GM18517 (cell line): Measurements from ENCODE around the gene CCDC121.

Experiments
- ATAC-seq: cut with Tn5 transposase; IDR thresholded peaks from one replicate; pipeline ENCODE4 v1.9.1; 2021; ENCODE audit warnings: mild to moderate bottlenecking, moderate library complexity; ENCODE audit not compliant: unreplicated experiment

The CCDC121 gene

DNA sequence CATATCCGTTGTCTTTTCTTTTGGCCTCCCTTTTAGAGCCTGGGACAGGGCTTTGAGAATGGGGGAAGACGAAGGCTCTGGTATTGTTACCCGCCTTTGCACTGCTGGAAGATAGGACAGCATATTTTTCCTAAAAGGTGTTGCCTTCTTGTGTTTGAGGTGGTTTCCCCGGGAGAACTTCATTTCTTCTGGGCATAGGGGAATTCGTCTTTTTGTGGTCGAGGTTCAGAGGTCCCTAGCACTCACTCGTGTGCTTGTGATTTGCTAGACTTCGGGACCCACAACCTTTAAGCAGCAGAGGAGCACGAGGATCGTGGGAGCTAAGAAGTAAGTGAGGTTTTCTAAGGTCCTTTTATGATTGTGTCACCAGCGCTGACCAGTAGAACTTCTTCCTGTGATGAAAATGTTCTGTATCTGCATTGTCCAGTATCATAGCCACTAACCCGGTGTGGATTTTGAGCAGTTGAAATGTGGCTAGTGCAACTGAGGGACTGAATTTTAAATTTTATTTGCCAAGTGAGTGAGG is 45.4 kb downstream of the CCDC121 start:
- ATAC-seq, result no peak

DNA sequence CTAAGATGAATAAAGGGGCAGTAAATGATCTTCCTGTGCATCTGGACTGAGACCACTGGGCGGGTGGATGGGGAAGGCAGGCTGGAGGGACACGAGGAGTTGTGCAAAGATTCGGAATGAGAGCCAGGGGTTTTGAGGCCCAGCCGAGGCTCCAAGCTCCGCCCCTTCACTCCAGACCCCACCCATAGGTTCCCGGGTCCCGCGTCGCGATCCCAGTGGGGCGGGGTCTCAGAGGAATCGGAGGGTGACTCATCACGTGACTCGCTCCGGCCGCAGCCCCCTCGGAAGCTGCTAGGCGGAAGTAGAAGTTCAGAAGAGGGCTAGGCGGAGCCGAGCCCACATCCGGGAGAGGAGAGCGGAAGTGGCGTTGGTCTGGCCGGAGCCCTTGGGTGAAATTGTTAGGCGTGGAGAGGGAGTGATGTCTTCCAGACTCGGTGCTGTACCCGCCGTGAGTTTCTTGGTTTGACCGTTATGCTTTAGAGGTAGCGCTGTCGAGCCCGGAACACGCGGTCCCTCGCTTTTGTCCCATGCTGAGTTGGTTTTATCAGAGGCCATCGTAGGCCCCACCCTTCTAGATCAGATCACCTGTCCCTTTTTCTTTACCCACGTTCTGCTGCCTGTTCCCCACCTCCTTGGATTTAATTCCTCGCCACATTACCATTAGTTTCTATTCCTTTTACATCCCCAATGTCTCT is 46.0 kb downstream of the CCDC121 start, which contains the start of gene ZNF512:
TSS of gene ZNF512 (plus strand) at position 348 of the 695 bp plus-strand sequence. CDS start at position 419, 71 bp downstream.
- peak; percentile 91 for ATAC-seq

DNA sequence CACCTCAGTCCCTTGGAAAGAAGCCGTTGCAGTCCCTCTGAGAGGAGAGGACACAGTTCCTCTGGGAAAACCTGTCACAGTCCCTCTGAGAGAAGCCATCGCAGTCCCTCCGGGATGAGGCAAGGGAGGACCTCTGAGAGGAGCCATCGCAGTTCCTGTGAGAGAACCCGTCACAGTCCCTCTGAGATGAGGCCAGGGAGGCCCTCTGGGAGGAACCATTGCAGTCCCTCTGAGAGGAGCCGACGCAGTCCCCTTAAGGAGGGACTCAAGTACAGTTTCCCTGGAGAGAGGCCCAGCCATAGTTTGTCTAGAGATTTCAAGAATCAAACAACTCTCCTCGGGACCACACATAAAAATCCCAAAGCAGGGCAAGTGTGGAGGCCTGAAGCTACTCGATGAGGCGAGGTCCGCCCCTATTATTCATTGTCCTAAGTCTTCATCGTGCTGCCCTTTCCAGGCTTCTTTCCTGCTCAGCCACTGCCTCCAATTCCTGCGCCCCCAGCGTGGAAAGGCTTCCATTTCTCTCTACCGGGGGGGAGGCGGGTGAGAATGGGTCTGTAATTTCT is 46.6 kb downstream of the CCDC121 start:
- no peak for ATAC-seq

DNA sequence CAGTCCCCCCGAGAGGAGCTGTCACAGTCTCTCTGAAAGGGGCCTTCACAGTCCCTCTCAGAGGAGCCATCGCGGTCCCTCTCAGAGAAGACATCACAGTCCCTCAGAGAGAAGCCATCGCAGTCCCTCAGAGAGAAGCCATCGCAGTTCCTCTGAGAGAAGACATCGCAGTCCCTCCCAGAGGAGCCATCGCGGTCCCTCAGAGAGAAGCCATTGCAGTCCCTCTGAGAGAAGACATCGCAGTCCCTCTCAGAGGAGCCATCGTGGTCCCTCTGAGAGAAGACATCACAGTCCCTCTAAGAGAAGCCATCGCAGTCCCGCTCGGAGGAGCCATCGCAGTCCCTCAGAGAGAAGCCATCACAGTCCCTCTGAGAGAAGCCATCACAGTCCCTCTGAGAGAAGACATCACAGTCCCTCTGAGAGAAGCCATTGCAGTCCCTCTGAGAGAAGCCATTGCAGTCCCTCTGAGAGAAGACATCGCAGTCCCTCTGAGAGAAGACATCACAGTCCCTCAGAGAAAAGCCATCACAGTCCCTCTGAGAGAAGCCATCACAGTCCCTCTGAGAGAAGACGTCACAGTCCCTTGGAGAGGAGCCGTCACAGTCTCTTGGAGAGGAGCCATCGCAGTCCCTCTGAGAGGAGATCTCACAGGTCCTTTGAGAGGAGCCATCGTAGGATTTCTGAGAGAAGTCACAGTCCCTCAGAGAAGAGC is 47.2 kb downstream of the CCDC121 start:
- ATAC-seq, result no peak
